DOHH2 (cell line): ENCODE measurements around the gene PLCXD1.
"Not testable (repeated sequence)": the region's sequence is repeated elsewhere in the genome, so short reads cannot be mapped to it uniquely, and the experiment has no call there.

ENCODE experiments used
- H3F3A ChIP-seq: fragments of 200-600 bp; sonication (generic), shearing (Covaris generic); 2 replicates; pipeline ENCODE4 v1.6.0; 2016; ENCODE audit warnings: antibody characterized with exemption, mild to moderate bottlenecking; ENCODE audit not compliant: control insufficient read depth, insufficient read depth
- H3K27ac ChIP-seq: fragments of 200-600 bp; sonication (generic); 2 replicates; pipeline ENCODE4 v1.5.1; 2014; ENCODE audit warnings: low read depth, mild to moderate bottlenecking, low read length, moderate library complexity
- H3K27me3 ChIP-seq: fragments of 200-600 bp; sonication (generic); 2 replicates; pipeline ENCODE4 v1.6.1; 2014; ENCODE audit warnings: mild to moderate bottlenecking, low read length, mixed read lengths; ENCODE audit not compliant: control insufficient read depth
- H3K36me3 ChIP-seq: fragments of 200-600 bp; sonication (generic); 2 replicates; pipeline ENCODE4 v1.6.1; 2014; ENCODE audit warnings: mild to moderate bottlenecking, low read length, moderate library complexity, mixed read lengths; ENCODE audit not compliant: control insufficient read depth
- H3K4me1 ChIP-seq: fragments of 200-600 bp; sonication (generic); 2 replicates; pipeline ENCODE4 v1.6.1; 2014; ENCODE audit warnings: mild to moderate bottlenecking, low read length, mixed read lengths; ENCODE audit not compliant: control insufficient read depth
- H3K4me2 ChIP-seq: fragments of 200-600 bp; sonication (generic); 2 replicates; pipeline ENCODE4 v1.6.0; 2014; ENCODE audit warnings: mild to moderate bottlenecking, low read length, moderate library complexity
- H3K4me3 ChIP-seq: fragments of 200-600 bp; sonication (generic); 2 replicates; pipeline ENCODE4 v1.5.1; 2014; ENCODE audit warnings: mild to moderate bottlenecking, low read length, mixed read lengths
- H3K79me2 ChIP-seq: fragments of 200-600 bp; sonication (generic); 2 replicates; pipeline ENCODE4 v1.6.1; 2014; ENCODE audit warnings: mild to moderate bottlenecking, low read length, mixed read lengths; ENCODE audit not compliant: control insufficient read depth
- H3K9me2 ChIP-seq: fragments of 200-600 bp; sonication (generic); replicated peaks from 2 replicates; pipeline ENCODE4 v1.6.1; 2014; ENCODE audit warnings: mild to moderate bottlenecking, low read length, mixed read lengths; ENCODE audit not compliant: control insufficient read depth
- H3K9me3 ChIP-seq: fragments of 200-600 bp; sonication (generic); 2 replicates; pipeline ENCODE4 v1.6.1; 2014; ENCODE audit warnings: antibody characterized with exemption, low read length, mixed read lengths; ENCODE audit not compliant: control insufficient read depth, insufficient read depth
- H4K20me1 ChIP-seq: fragments of 200-600 bp; sonication (generic); 2 replicates; pipeline ENCODE4 v1.6.0; 2014; ENCODE audit warnings: low read depth, mild to moderate bottlenecking, antibody characterized with exemption, low read length, moderate library complexity; ENCODE audit not compliant: control insufficient read depth, insufficient read depth
- EZH2phosphoT487 ChIP-seq: fragments of 200-600 bp; sonication (generic); IDR thresholded peaks from 2 replicates; pipeline ENCODE4 v1.6.1; 2017; ENCODE audit warnings: borderline replicate concordance, mild to moderate bottlenecking, antibody characterized with exemption, low read length, moderate library complexity, mixed read lengths
- TF ChIP-seq, protein P1 (sequence below): fragments of 200-600 bp; sonication (generic); IDR thresholded peaks from one replicate; pipeline ENCODE4 v1.5.1; 2014; ENCODE audit warnings: antibody characterized with exemption, mild to moderate bottlenecking, low read depth, low read length; ENCODE audit not compliant: poor library complexity, severe bottlenecking

Gene PLCXD1

GRCh38 chrX:261919-262352 is 19.2 kb upstream of the PLCXD1 start:
- no peak overlapping the region for H3K4me2 ChIP-seq
- no peaks in the 10 kb centered on the region for H3K36me3 ChIP-seq
- no peak overlapping the region for H3K27ac ChIP-seq

GRCh38 chrX:262381-262909 is 18.7 kb upstream of the PLCXD1 start:
- H3K27ac ChIP-seq, result no peak overlapping the region

More at GRCh38 chrX:261919-262352, 19.2 kb upstream of the PLCXD1 start:
- Histone ChIP-seq H3K79me2 (no peaks in the 10 kb centered on the region), H3K4me3 (no peak overlapping the region), H3K9me3 (no peaks in the 10 kb centered on the region), H3K27me3 (no peaks in the 10 kb centered on the region), H3K4me1 (peaks cover 10% of the 10 kb centered on the region), H3F3A (0 out of 2 replicates have a peak, but pooled peaks cover 3% of the 10 kb centered on the region), H4K20me1 (no peaks in the 10 kb centered on the region), H3K9me2 (no peaks in the 10 kb centered on the region)
- TF ChIP-seq EZH2phosphoT487, result no peak
- TF ChIP-seq, protein P1, sequence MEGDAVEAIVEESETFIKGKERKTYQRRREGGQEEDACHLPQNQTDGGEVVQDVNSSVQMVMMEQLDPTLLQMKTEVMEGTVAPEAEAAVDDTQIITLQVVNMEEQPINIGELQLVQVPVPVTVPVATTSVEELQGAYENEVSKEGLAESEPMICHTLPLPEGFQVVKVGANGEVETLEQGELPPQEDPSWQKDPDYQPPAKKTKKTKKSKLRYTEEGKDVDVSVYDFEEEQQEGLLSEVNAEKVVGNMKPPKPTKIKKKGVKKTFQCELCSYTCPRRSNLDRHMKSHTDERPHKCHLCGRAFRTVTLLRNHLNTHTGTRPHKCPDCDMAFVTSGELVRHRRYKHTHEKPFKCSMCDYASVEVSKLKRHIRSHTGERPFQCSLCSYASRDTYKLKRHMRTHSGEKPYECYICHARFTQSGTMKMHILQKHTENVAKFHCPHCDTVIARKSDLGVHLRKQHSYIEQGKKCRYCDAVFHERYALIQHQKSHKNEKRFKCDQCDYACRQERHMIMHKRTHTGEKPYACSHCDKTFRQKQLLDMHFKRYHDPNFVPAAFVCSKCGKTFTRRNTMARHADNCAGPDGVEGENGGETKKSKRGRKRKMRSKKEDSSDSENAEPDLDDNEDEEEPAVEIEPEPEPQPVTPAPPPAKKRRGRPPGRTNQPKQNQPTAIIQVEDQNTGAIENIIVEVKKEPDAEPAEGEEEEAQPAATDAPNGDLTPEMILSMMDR, result no peak

GRCh38 chrX:264006-264405 is 17.2 kb upstream of the PLCXD1 start:
- H4K20me1 ChIP-seq, H3K9me2 ChIP-seq, H3K27ac ChIP-seq, H3K36me3 ChIP-seq, H3K4me2 ChIP-seq, H3K79me2 ChIP-seq, H3K9me3 ChIP-seq, H3K4me3 ChIP-seq, H3F3A ChIP-seq, H3K4me1 ChIP-seq, H3K27me3 ChIP-seq: not testable (repeated sequence)

More at GRCh38 chrX:262381-262909, 18.7 kb upstream of the PLCXD1 start:
- Histone ChIP-seq H3K4me2 (no peak overlapping the region), H3F3A (0 out of 2 replicates have a peak, but pooled peaks cover 3% of the 10 kb centered on the region), H3K27me3 (no peaks in the 10 kb centered on the region), H3K4me1 (peaks cover 10% of the 10 kb centered on the region), H3K9me3 (no peaks in the 10 kb centered on the region), H3K79me2 (no peaks in the 10 kb centered on the region), H3K36me3 (no peaks in the 10 kb centered on the region), H3K9me2 (no peaks in the 10 kb centered on the region), H4K20me1 (no peaks in the 10 kb centered on the region), H3K4me3 (no peak overlapping the region)
- TF ChIP-seq EZH2phosphoT487, result no peak
- TF ChIP-seq, protein P1, result no peak

DNA sequence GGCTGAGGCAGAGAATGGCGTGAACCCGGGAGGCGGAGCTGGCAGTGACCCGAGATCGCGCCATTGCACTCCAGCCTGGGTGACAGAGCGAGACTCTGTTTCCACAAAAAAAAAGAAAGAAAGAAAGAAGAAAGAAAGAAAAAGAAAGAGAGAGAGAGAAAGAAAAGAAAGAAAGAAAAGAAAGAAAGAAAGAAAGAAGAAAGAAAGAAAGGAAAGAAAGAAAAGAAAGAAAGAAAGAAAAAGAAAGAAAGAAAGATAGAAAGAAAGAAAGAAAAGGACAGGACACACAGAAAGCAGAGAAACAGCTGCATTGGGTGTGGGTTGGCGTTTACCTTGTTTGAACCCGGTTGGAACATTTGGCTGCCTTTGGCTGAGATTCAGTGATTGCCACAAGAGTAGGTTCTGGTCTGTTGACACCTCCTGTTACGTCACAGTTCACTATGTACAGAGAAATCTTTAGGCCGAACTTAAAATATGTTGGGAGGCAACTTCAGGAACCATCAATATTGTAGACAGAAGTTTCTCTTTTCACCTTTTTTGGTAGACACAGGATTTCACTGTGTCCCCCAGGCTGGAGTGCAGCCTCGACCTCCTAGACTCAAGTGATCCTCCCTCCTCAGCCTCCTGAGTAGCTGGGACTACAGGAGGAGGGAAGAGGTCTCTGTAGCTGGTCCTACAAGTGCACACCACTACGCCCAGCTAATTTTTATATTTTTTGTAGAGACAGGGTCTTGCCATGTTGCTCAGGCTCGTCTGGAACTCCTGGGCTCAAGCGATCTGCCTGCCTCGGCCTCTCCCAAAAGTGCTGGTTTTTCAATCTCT is 16.3 kb upstream of the PLCXD1 start:
- Histone ChIP-seq H3K27me3 (no peaks in the 10 kb centered on the region), H3K4me1 (peaks cover 6% of the 10 kb centered on the region), H3K9me2 (no peaks in the 10 kb centered on the region), H3K4me3 (no peak overlapping the region), H3F3A (0 out of 2 replicates have a peak, but pooled peaks cover 3% of the 10 kb centered on the region), H3K79me2 (no peaks in the 10 kb centered on the region), H4K20me1 (no peaks in the 10 kb centered on the region), H3K27ac (no peak overlapping the region), H3K36me3 (no peaks in the 10 kb centered on the region), H3K9me3 (no peaks in the 10 kb centered on the region), H3K4me2 (no peak overlapping the region)
- TF ChIP-seq, protein P1, result no peak
- no peak for TF ChIP-seq EZH2phosphoT487
